Mesothelial cell of epicardium (in vitro differentiated cells): Measurements from ENCODE around the gene ABCC11. TPM values are rescaled to one million over a fixed set of nuclear protein-coding genes. Genes with fewer than 3 reads are reported as not detected.
"Not testable (repeated sequence)": the region's sequence is repeated elsewhere in the genome, so short reads cannot be mapped to it uniquely, and the experiment has no call there.

ENCODE experiments used
- DNase-seq, 2 experiments: peaks; one replicate each; pipeline ENCODE4 v3.0.0; 2021; ENCODE audit warnings: low spot score in 2 of 2; ENCODE audit not compliant: unreplicated experiment in 2 of 2
- H3K27ac Mint-ChIP-seq: 2 replicates; pipeline ENCODE4 v1.8.0; 2021; ENCODE audit warnings: mixed read lengths
- H3K27me3 Mint-ChIP-seq: 2 replicates; pipeline ENCODE4 v1.8.0; 2021; ENCODE audit warnings: low read depth, mixed read lengths
- H3K36me3 Mint-ChIP-seq: 2 replicates; pipeline ENCODE4 v1.8.0; 2021; ENCODE audit warnings: mixed read lengths
- H3K4me1 Mint-ChIP-seq: 2 replicates; pipeline ENCODE4 v1.8.0; 2021; ENCODE audit warnings: mixed read lengths
- H3K4me3 Mint-ChIP-seq: 2 replicates; pipeline ENCODE4 v1.8.0; 2021; ENCODE audit warnings: mild to moderate bottlenecking, moderate library complexity, mixed read lengths
- H3K9me3 Mint-ChIP-seq: 2 replicates; pipeline ENCODE4 v1.8.0; 2021; ENCODE audit warnings: mixed read lengths
- CTCF ChIP-seq: fragments of 200-600 bp; sonication (generic); IDR thresholded peaks from one replicate; pipeline ENCODE4 v1.5.0; 2021; ENCODE audit warnings: antibody characterized with exemption; ENCODE audit not compliant: unreplicated experiment
- total RNA-seq: library from RNA; stranded (reverse); gene quantifications from 3 replicates; pipeline ENCODE4 v1.2.1, GENCODE V29; 2021

The ABCC11 gene
- total RNA-seq, 1 donor from 2014 or later, result 0.47 TPM

DNA sequence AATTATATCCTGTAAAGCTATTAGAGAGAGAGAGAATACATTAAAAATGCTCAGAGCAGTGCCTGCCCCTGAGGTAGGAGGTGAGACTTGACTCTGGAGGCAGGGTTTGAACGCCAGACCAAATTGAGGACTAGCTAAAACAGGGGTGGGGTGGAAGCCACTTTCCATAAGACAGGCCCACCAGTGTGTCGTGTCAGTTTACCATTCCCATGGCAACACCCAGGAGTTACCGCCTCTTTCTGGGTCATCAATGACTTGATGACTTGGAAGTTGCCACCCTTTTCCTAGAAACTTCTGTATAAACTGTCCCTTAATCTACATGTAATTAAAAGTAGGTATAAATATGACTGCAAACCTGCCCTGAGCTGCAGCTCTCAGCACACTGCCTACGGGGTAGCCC is 59.6 kb downstream of the ABCC11 start:
- DNase-seq, result no peak
- H3K36me3 Mint-ChIP-seq, result no peaks in the 10 kb centered on the region
- H3K27ac Mint-ChIP-seq, result no peak overlapping the region
- H3K4me3 Mint-ChIP-seq, result no peak overlapping the region
- no peaks in the 10 kb centered on the region for H3K4me1 Mint-ChIP-seq
- peaks cover 24% of the 10 kb centered on the region for H3K27me3 Mint-ChIP-seq
- no peak for TF ChIP-seq CTCF
- no peaks in the 10 kb centered on the region for H3K9me3 Mint-ChIP-seq

- Mint-ChIP-seq H3K27ac (no peak overlapping the region), H3K4me3 (no peak overlapping the region), H3K9me3 (no peaks in the 10 kb centered on the region), H3K4me1 (no peaks in the 10 kb centered on the region), H3K36me3 (no peaks in the 10 kb centered on the region), H3K27me3 (peaks cover 20% of the 10 kb centered on the region)
- no peak for DNase-seq
- TF ChIP-seq CTCF, result no peak
These were observed 62.7 kb downstream of the ABCC11 start for GRCh38 chr16:48184681-48185080.

DNA sequence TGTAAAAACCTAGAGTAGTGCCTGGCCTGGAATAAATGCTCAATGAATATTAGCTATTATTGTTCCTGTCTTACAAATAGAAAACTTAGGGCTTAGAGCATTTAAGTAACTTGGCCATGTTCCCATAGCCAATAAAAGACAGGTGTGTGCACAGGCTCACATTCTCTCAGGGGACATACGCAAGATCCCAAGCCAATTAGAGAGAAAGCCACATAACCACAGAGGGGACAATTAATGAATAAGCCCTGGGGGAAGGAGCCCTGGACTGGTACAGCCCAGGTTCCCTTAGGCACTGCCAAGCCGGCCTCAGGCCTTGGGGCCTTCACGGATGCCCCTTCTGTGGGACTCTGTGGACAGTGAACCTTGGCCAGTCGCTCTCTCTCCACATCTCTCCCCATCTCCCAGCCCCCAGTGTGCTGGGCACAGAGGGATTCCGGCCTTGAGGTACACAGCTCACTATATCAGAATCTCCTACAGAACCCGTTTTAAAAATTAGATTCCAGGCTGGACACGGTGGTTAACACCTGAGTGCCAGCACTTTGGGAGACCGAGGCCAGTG is 64.3 kb downstream of the ABCC11 start:
- Mint-ChIP-seq H3K9me3 (no peaks in the 10 kb centered on the region), H3K27ac (no peak overlapping the region), H3K36me3 (no peaks in the 10 kb centered on the region), H3K27me3 (peaks cover 13% of the 10 kb centered on the region), H3K4me1 (no peaks in the 10 kb centered on the region), H3K4me3 (no peak overlapping the region)
- DNase-seq, result no peak
- TF ChIP-seq CTCF, result no peak

GRCh38 chr16:48181746-48182520 is 65.4 kb downstream of the ABCC11 start:
- not testable (repeated sequence) for DNase-seq, H3K27ac Mint-ChIP-seq, H3K4me3 Mint-ChIP-seq, H3K27me3 Mint-ChIP-seq, H3K36me3 Mint-ChIP-seq, H3K4me1 Mint-ChIP-seq, H3K9me3 Mint-ChIP-seq

DNA sequence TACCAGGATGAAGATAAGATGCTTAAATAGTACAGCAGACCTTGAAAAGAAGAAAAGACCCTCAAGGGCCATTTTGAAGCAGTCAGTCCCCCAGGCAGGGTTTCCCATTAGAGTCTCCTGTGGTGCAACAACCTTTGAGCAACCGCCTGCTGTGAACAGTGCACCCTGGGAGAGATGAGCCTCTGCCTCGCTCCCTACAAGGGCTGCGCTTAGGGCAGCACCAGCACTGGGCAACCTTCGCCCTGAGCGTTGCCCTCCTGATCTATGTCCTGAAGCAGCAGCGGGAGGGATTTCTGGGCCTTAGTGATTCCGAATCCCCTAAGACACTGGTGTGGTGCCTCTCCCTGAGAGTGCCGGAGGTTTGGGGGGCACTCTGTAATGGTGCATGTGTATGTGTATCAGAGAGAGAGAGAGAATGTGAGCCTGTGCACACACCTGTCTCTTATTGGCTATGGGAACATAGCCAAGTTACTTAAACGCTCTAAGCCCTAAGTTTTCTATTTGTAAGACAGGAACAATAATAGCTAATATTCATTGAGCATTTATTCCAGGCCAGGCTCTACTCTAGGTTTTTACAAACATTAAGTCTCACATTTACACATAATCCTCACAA is 66.4 kb downstream of the ABCC11 start:
- DNase-seq, result no peak
- TF ChIP-seq CTCF, result no peak
- Mint-ChIP-seq H3K36me3 (no peaks in the 10 kb centered on the region), H3K27ac (no peak overlapping the region), H3K27me3 (peaks cover 8% of the 10 kb centered on the region), H3K4me1 (no peaks in the 10 kb centered on the region), H3K9me3 (no peaks in the 10 kb centered on the region), H3K4me3 (no peak overlapping the region)
